K562 (cell line): Measurements from ENCODE around the gene KANK2. TPM values are rescaled to one million over a fixed set of nuclear protein-coding genes. Genes with fewer than 3 reads are reported as not detected.

Source experiments
- ATAC-seq: fragments of 200-7000 bp; cut with Tn5 transposase; 3 replicates; pipeline ENCODE4 v1.9.1; 2020; ENCODE audit warnings: moderate library complexity
- BruUV-seq: library from RNA; stranded (reverse); fragments of 400-500 nt; replicated peaks from 2 replicates; lab custom pipeline; 2021; lab: Mats Ljungman, UMichigan
- CTCF ChIA-PET: fragments of 300-600 bp; formaldehyde crosslinking; extraction: SDS; loops from one replicate; lab custom pipeline; 2021; ENCODE audit warnings: low intra/inter-chr PET ratio; lab: Yijun Ruan, JAX
- POLR2A ChIA-PET: fragments of 300-600, 350-650 bp; sonication (Branson Sonifier 250); formaldehyde crosslinking; extraction: SDS; loops from one replicate; lab custom pipeline; 2021; ENCODE audit warnings: antibody characterized with exemption, inconsistent platforms; lab: Yijun Ruan, JAX
- DNase-seq, 4 experiments: peaks; one replicate each; pipeline versions ENCODE4 v3.0.0 to v3.0.0-alpha.2; 2011 to 2018; ENCODE audit warnings: low spot score in 3 of 4, mixed read lengths in 3 of 4; ENCODE audit errors: extremely low read depth in 1 of 4
- FAIRE-seq: peaks from 2 replicates; lab custom pipeline; 2011; peaks lifted over from hg19 to GRCh38; lab: Jason Lieb, UNC
- H2AFZ ChIP-seq: 2 replicates; pipeline ENCODE4 v1.6.0; 2011; ENCODE audit warnings: low read depth, low read length, control low read depth, inconsistent platforms
- H3K27ac ChIP-seq: fragments of 200-600 bp; 3 replicates; pipeline ENCODE4 v1.8.0; 2011; ENCODE audit warnings: low read depth, mild to moderate bottlenecking, control low read depth, inconsistent platforms, low read length, moderate library complexity, mixed read lengths; ENCODE audit errors: extremely low read depth
- H3K27me3 ChIP-seq, 2 experiments: fragments of 300-600 bp in 1 of 2; 2 replicates in 1 of 2; 3 replicates in 1 of 2; pipeline versions ENCODE4 v1.6.0 to v1.8.0; 2011; ENCODE audit warnings: inconsistent platforms in 2 of 2, low read length in 2 of 2, mild to moderate bottlenecking in 1 of 2, mixed read lengths in 1 of 2, moderate library complexity in 1 of 2; ENCODE audit not compliant: control insufficient read depth in 2 of 2, insufficient read depth in 2 of 2
- H3K36me3 ChIP-seq: fragments of 300-600 bp; 3 replicates; pipeline ENCODE4 v1.8.0; 2011; ENCODE audit warnings: mild to moderate bottlenecking, low read length, inconsistent platforms; ENCODE audit not compliant: control insufficient read depth, insufficient read depth
- H3K4me1 ChIP-seq, 2 experiments: fragments of 200-600 bp in 1 of 2; replicated peaks in 1 of 2; 2 replicates in 1 of 2; 3 replicates in 1 of 2; pipeline versions ENCODE4 v1.5.1 to v1.8.0; 2011; ENCODE audit warnings: inconsistent platforms in 2 of 2, low read length in 2 of 2, mild to moderate bottlenecking in 1 of 2, mixed read lengths in 1 of 2, moderate library complexity in 1 of 2; ENCODE audit not compliant: control insufficient read depth in 2 of 2, insufficient read depth in 2 of 2
- H3K4me2 ChIP-seq: 2 replicates; pipeline ENCODE4 v1.6.1; 2011; ENCODE audit warnings: low read length, control low read depth, inconsistent platforms, mixed read lengths; ENCODE audit not compliant: insufficient read depth
- H3K4me3 ChIP-seq: fragments of 200-600 bp; sonication (generic), shearing (Covaris generic); 2 replicates; pipeline ENCODE4 v1.5.1; 2016; ENCODE audit warnings: control low read depth, inconsistent platforms
- H3K79me2 ChIP-seq: fragments of 200-600 bp; 3 replicates; pipeline ENCODE4 v1.8.0; 2011; ENCODE audit warnings: low read length, inconsistent platforms; ENCODE audit not compliant: control insufficient read depth, insufficient read depth
- H3K9ac ChIP-seq, 2 experiments: 2 replicates each; pipeline versions ENCODE4 v1.6.0 to v1.6.1; 2011; ENCODE audit warnings: low read depth in 2 of 2, low read length in 2 of 2, control low read depth in 1 of 2, inconsistent platforms in 1 of 2, mild to moderate bottlenecking in 1 of 2, mixed read lengths in 1 of 2; ENCODE audit not compliant: insufficient read depth in 1 of 2
- H3K9me1 ChIP-seq: one replicate; pipeline ENCODE4 v1.6.0; 2011; ENCODE audit warnings: inconsistent platforms, mild to moderate bottlenecking, low read length, moderate library complexity; ENCODE audit not compliant: control insufficient read depth, insufficient read depth
- H3K9me3 ChIP-seq: replicated peaks from 2 replicates; pipeline ENCODE4 v1.5.1; 2011; ENCODE audit warnings: low read depth, low read length, inconsistent platforms; ENCODE audit not compliant: control insufficient read depth, insufficient read depth
- H4K20me1 ChIP-seq: replicated peaks from 2 replicates; pipeline ENCODE4 v1.6.1; 2011; ENCODE audit warnings: low read length, inconsistent platforms, mixed read lengths; ENCODE audit not compliant: control insufficient read depth, insufficient read depth
- CC2D1A ChIP-seq: fragments of 450-650 bp; IDR thresholded peaks from 2 replicates; pipeline ENCODE4 v1.6.1; 2017; ENCODE audit warnings: mild to moderate bottlenecking
- ETV6 ChIP-seq, 3 experiments: fragments of 150-350 bp in 1 of 3; sonication (generic) in 1 of 3; formaldehyde crosslinking in 1 of 3; IDR thresholded peaks; 2 replicates each; pipeline versions ENCODE4 v1.6.1 to v1.8.0; 2014 to 2022; ENCODE audit warnings: borderline replicate concordance in 2 of 3, low read depth in 2 of 3, antibody characterized with exemption in 1 of 3, low read length in 1 of 3, mild to moderate bottlenecking in 1 of 3, missing genetic modification reagents in 1 of 3
- FOXK2 ChIP-seq, 2 experiments: fragments of 450-650 bp; IDR thresholded peaks in 1 of 2; conservative IDR thresholded peaks in 1 of 2; 2 replicates each; pipeline ENCODE4 v1.6.1; 2016; ENCODE audit warnings: low read depth in 2 of 2, mild to moderate bottlenecking in 1 of 2
- FOXM1 ChIP-seq, 2 experiments: fragments of 450-650 bp in 1 of 2; sonication (generic) in 1 of 2; formaldehyde crosslinking in 1 of 2; IDR thresholded peaks; 2 replicates each; pipeline versions ENCODE4 v1.6.1 to v1.9.0; 2017 to 2022; ENCODE audit warnings: low read depth in 2 of 2, mild to moderate bottlenecking in 2 of 2, missing genetic modification reagents in 1 of 2, moderate library complexity in 1 of 2
- NFIC ChIP-seq: fragments of 450-650 bp; IDR thresholded peaks from 2 replicates; pipeline ENCODE4 v1.6.1; 2017; ENCODE audit warnings: mild to moderate bottlenecking, inconsistent platforms
- POLR2AphosphoS2 ChIP-seq: IDR thresholded peaks from 2 replicates; pipeline ENCODE4 v1.6.1; 2012; ENCODE audit warnings: low read length, improper control_type of control experiment
- SIN3A ChIP-seq, 2 experiments: fragments of 150-350 bp in 1 of 2; IDR thresholded peaks; 2 replicates each; pipeline ENCODE4 v1.6.1; 2011 to 2016; ENCODE audit warnings: borderline replicate concordance in 2 of 2, low read depth in 2 of 2, low read length in 2 of 2, mild to moderate bottlenecking in 2 of 2, moderate library complexity in 2 of 2; ENCODE audit not compliant: control insufficient read depth in 1 of 2
- TEAD1 ChIP-seq, 2 experiments: fragments of 450-650 bp in 1 of 2; sonication (generic) in 1 of 2; formaldehyde crosslinking; IDR thresholded peaks; 2 replicates each; pipeline versions ENCODE4 v1.4.0 to v1.8.0; 2020 to 2022; ENCODE audit warnings: mild to moderate bottlenecking in 2 of 2, missing genetic modification reagents in 1 of 2
- ZNF699 ChIP-seq: fragments of 250-450 bp; sonication (Bioruptor Pico); IDR thresholded peaks from 2 replicates; pipeline ENCODE4 v1.8.0; 2021; ENCODE audit warnings: mild to moderate bottlenecking, moderate library complexity; ENCODE audit not compliant: insufficient replicate concordance
- ZNF766 ChIP-seq: fragments of 200-800 bp; sonication (Bioruptor generic); conservative IDR thresholded peaks from 2 replicates; pipeline ENCODE4 v1.6.1; 2016; ENCODE audit warnings: missing genetic modification characterization, missing compliant biosample characterization
- WGBS: fragments of 100-300 bp; shearing (Covaris generic); methylation state at CpG from one replicate; pipeline ENCODE4 v1.1.6; 2016; ENCODE audit warnings: low coverage, mixed read lengths; ENCODE audit not compliant: insufficient coverage; ENCODE audit errors: missing lambda C conversion rate; 5-methylcytosine and 5-hydroxymethylcytosine counted together
- in situ Hi-C: fragments of 300-500 bp; cut with MboI; formaldehyde crosslinking; loops from 4 replicates; pipeline ENCODE4 v1.15.0; 2018; ENCODE audit warnings: inconsistent platforms, mixed read lengths
- intact Hi-C: fragments of 100-400 bp; cut with micrococcal nuclease; formaldehyde crosslinking; loops from 2 replicates; pipeline ENCODE4 v1.14.2; 2022
- polyA plus RNA-seq, 8 experiments: library from polyadenylated mRNA; depleted of rRNA in 4 of 8; stranded (reverse) in 5 of 8; unstranded in 3 of 8; fragments of >200 nt; fragmentation: Nextera tagmentation in 2 of 8; fragmentation: Illumina TruSeq in 1 of 8; extraction: Ambion mirVana in 2 of 8; extraction: Trizol in 1 of 8; gene quantifications; 2 replicates each; pipeline versions ENCODE4 v1.2.1 to v1.2.3, GENCODE V29; 2011 to 2014; ENCODE audit warnings: inconsistent platforms in 1 of 8, missing spikeins in 1 of 8
- total RNA-seq, 7 experiments: library from RNA; depleted of rRNA in 6 of 7; stranded (reverse); fragments of >200 nt in 6 of 7; fragmentation: Illumina TruSeq in 2 of 7; extraction: Trizol in 2 of 7; gene quantifications; 2 replicates each; pipeline versions ENCODE4 v1.2.1 to v1.2.3, GENCODE V29; 2011 to 2021; ENCODE audit warnings: low replicate concordance in 1 of 7
- TF ChIP-seq, protein P1 (sequence below): fragments of 250-450 bp; sonication (Bioruptor Pico); IDR thresholded peaks from 2 replicates; pipeline ENCODE4 v1.5.0; 2020; ENCODE audit warnings: mild to moderate bottlenecking
- TF ChIP-seq, protein P2 (sequence below): conservative IDR thresholded peaks from 2 replicates; pipeline ENCODE4 v1.6.1; 2011; ENCODE audit warnings: low read depth, mild to moderate bottlenecking, low read length; ENCODE audit not compliant: control insufficient read depth
- TF ChIP-seq, protein P3 (sequence below), 2 experiments: IDR thresholded peaks; 2 replicates each; pipeline ENCODE4 v1.6.1; 2011; ENCODE audit warnings: borderline replicate concordance in 1 of 2, control low read depth in 1 of 2, low read depth in 1 of 2, low read length in 1 of 2, mild to moderate bottlenecking in 1 of 2, mixed read lengths in 1 of 2, moderate library complexity in 1 of 2; ENCODE audit not compliant: insufficient read depth in 1 of 2, insufficient read length in 1 of 2, poor library complexity in 1 of 2, severe bottlenecking in 1 of 2; ENCODE audit errors: extremely low read depth in 1 of 2

The KANK2 gene
- total and polyA plus RNA-seq, 9 of the 15 experiments (the other 6 are each of a cell fraction or from before 2014, with no cell fraction given): 4.4 to 47.8 (median 21.3) TPM

DNA sequence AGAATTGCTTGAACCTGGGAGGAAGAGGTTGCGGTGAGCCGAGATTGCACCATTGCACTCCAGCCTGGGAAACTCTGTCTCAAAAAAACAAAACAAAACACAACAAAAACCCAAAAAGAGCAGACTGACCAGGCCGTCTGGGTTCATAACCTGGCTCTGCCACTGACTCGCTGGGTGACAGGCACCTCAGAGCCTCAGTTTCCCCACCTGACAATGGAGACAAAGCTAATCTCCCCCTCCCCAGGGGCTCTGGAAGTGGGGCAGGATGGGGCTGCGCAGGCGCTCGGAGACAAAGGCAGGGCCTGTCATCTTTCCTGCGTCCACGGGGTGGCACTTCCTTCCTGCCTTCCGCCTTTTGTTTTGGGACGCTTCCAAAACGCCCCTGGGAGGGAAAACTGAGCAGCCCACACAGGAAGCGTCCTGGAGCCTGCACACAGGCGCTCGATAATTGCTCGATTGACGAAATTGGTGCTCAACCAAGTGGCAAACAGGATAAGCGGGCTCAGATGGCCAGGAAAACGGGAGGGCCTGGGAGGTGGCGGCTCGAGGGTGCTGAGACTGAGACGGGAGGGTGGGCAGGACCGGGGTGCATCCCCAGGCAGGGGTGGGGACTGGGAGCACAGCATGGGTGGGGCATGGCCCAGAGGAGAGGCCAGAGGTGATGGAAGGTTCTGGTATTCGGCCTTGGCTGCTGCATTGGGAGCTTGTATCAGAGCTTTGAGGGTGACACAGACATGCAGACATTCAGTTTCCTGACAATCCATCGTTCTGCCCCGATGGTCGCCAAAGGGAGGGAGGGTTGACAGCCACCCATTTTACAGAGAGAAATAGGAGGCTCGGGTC, 59.6 kb downstream of the KANK2 start:
- POLR2A ChIA-PET: interaction anchor here (0.5 to 2.0 kb wide), 5 partner anchors 7 to 221 kb away, joined by 3 to 5 read pairs (median 3); partner anchors contain the start of gene KANK2
- intact Hi-C loops (loop anchor here (1.0 kb wide), 1 partner anchor 66 kb away; no protein-coding TSS in a partner anchor), in situ Hi-C loops (no loop called here)
- peaks cover 6% of the 10 kb centered on the region for H3K9me1 ChIP-seq
- FAIRE-seq: peak; percentile 78
- BruUV-seq: no TSS peak
- peak overlapping the region; percentile 13; the same call in 1 of the 3 replicates for H3K27ac ChIP-seq
- H4K20me1 ChIP-seq: no peaks in the 10 kb centered on the region
- H2AFZ ChIP-seq: peak overlapping the region; percentile 83
- no peaks in the 10 kb centered on the region for H3K79me2 ChIP-seq
- H3K36me3 ChIP-seq: peaks cover 5% of the 10 kb centered on the region; the same call in 2 of the 3 replicates
- CTCF ChIA-PET: interaction anchor here (0.5 to 2.4 kb wide), 5 partner anchors 66 to 1990 kb away, joined by 3 to 34 read pairs (median 3); no protein-coding TSS in a partner anchor
- H3K9ac ChIP-seq: peak overlapping the region; percentile 10 to 86; a peak in 3 of 4 replicates
- 1% methylated on average over 28 of the region's 28 CpGs for WGBS
- H3K4me2 ChIP-seq: peak overlapping the region; percentile 74
- ATAC-seq: peak; percentile 70
- peaks cover 33 to 45% of the 10 kb centered on the region in 2 experiments for H3K4me1 ChIP-seq
- no peaks in the 10 kb centered on the region for H3K27me3 ChIP-seq
- peak; percentile 73 to 89 (median 80) for DNase-seq
- H3K9me3 ChIP-seq: no peaks in the 10 kb centered on the region
- peak overlapping the region; percentile 25 for H3K4me3 ChIP-seq
- TF ChIP-seq NFIC (peak; percentile 99), TEAD1 (CRISPR knock-in tag; IDR thresholded peaks at IDR 0.05) (0 out of 4 replicates have a peak, but pooled peaks of 1 of the 2 experiments have one; percentile 43), FOXM1 (IDR thresholded peaks at IDR 0.05; ENCODE audit: low read depth) (no peak), FOXM1 (CRISPR knock-in tag; IDR thresholded peaks at IDR 0.05; ENCODE audit: low read depth) (no peak), ETV6 (IDR thresholded peaks at IDR 0.05; ENCODE audit: borderline replicate concordance in 1 of 2, low read depth in 2 of 2, low read length in 1 of 2) (no peak), ETV6 (CRISPR knock-in tag; IDR thresholded peaks at IDR 0.05; ENCODE audit: borderline replicate concordance) (no peak), ZNF766 (CRISPR knock-in tag) (0 out of 2 replicates have a peak, but pooled peaks have one; percentile 18), CC2D1A (peak; percentile 84), SIN3A (IDR thresholded peaks at IDR 0.05; ENCODE audit: borderline replicate concordance in 2 of 2, control insufficient read depth in 1 of 2, low read depth in 2 of 2, low read length in 2 of 2) (no peak), POLR2AphosphoS2 (peak; percentile 77; the same call in 1 of the 2 replicates), FOXK2 (conservative IDR thresholded peaks at IDR 0.05 in 1 of 2, IDR thresholded peaks at IDR 0.05 in 1 of 2; ENCODE audit: low read depth in 2 of 2) (peak in 1 of 2 experiments; percentile 93; a peak in 2 of 4 replicates), ZNF699 (no peak)
- TF ChIP-seq, protein P1, sequence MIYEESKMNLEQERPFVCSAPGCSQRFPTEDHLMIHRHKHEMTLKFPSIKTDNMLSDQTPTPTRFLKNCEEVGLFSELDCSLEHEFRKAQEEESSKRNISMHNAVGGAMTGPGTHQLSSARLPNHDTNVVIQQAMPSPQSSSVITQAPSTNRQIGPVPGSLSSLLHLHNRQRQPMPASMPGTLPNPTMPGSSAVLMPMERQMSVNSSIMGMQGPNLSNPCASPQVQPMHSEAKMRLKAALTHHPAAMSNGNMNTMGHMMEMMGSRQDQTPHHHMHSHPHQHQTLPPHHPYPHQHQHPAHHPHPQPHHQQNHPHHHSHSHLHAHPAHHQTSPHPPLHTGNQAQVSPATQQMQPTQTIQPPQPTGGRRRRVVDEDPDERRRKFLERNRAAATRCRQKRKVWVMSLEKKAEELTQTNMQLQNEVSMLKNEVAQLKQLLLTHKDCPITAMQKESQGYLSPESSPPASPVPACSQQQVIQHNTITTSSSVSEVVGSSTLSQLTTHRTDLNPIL: no peak
- TF ChIP-seq, protein P2, sequence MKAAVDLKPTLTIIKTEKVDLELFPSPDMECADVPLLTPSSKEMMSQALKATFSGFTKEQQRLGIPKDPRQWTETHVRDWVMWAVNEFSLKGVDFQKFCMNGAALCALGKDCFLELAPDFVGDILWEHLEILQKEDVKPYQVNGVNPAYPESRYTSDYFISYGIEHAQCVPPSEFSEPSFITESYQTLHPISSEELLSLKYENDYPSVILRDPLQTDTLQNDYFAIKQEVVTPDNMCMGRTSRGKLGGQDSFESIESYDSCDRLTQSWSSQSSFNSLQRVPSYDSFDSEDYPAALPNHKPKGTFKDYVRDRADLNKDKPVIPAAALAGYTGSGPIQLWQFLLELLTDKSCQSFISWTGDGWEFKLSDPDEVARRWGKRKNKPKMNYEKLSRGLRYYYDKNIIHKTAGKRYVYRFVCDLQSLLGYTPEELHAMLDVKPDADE: 0 out of 2 replicates have a peak, but pooled peaks have one; percentile 34
- TF ChIP-seq, protein P3, sequence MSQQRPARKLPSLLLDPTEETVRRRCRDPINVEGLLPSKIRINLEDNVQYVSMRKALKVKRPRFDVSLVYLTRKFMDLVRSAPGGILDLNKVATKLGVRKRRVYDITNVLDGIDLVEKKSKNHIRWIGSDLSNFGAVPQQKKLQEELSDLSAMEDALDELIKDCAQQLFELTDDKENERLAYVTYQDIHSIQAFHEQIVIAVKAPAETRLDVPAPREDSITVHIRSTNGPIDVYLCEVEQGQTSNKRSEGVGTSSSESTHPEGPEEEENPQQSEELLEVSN (IDR thresholded peaks at IDR 0.05; ENCODE audit: borderline replicate concordance in 1 of 2, extremely low read depth in 1 of 2, insufficient read depth in 1 of 2, insufficient read length in 1 of 2, low read depth in 1 of 2, low read length in 1 of 2, poor library complexity in 1 of 2, severe bottlenecking in 1 of 2): peak; percentile 38 to 90
